ENCODE measurements around the gene MAK. TPM values are rescaled to one million over a fixed set of nuclear protein-coding genes. Genes with fewer than 3 reads are reported as not detected.

MAK gene
- polyA plus RNA-seq, 1 donor from 2014 or later = not detected

DNA sequence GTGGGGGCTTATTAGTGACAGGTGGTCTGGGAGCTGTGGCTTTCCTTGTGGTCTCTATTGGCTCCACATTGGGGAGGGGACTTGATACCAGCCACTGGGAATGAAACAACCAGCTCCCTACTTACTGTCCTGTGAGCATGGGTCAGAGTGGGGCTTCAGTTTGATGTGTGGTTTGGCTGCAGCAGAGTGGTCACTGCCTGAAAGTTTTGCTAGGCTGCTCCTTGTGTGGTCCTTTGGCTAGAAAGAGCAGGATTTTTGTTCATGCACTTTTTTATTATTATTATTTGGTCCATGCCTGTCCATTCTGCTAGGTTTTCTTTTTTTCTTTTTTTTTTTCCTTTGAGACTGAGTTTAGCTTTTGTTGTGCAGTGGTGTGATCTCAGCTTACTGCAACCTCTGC lies 98.3 kb downstream of the MAK start:
- Histone ChIP-seq H3K4me3 (ENCODE audit: low read length) (no peak overlapping the region), H3K79me2 (replicated peaks; ENCODE audit: insufficient read depth, low read length) (no peaks in the 10 kb centered on the region), H3K36me3 (ENCODE audit: insufficient read depth, low read length) (no peaks in the 10 kb centered on the region), H3K9me2 (ENCODE audit: insufficient read depth, low read length) (no peaks in the 10 kb centered on the region), H3K27me3 (ENCODE audit: insufficient read depth, low read depth, low read length) (no peaks in the 10 kb centered on the region), H4K20me1 (ENCODE audit: insufficient read depth) (no peaks in the 10 kb centered on the region), H2AFZ (ENCODE audit: low read depth, low read length) (no peak overlapping the region), H3K9ac (ENCODE audit: low read length) (no peak overlapping the region), H3K9me3 (ENCODE audit: low read length) (no peaks in the 10 kb centered on the region), H3K27ac (ENCODE audit: low read length) (no peak overlapping the region), H3K4me2 (ENCODE audit: low read length) (no peak overlapping the region), H3F3A (ENCODE audit: insufficient read depth, low read length, poor library complexity, severe bottlenecking) (no peaks in the 10 kb centered on the region)
- TF ChIP-seq EP300 (conservative IDR thresholded peaks at IDR 0.05; ENCODE audit: poor library complexity, severe bottlenecking) = no peak
- TF ChIP-seq, protein P1, sequence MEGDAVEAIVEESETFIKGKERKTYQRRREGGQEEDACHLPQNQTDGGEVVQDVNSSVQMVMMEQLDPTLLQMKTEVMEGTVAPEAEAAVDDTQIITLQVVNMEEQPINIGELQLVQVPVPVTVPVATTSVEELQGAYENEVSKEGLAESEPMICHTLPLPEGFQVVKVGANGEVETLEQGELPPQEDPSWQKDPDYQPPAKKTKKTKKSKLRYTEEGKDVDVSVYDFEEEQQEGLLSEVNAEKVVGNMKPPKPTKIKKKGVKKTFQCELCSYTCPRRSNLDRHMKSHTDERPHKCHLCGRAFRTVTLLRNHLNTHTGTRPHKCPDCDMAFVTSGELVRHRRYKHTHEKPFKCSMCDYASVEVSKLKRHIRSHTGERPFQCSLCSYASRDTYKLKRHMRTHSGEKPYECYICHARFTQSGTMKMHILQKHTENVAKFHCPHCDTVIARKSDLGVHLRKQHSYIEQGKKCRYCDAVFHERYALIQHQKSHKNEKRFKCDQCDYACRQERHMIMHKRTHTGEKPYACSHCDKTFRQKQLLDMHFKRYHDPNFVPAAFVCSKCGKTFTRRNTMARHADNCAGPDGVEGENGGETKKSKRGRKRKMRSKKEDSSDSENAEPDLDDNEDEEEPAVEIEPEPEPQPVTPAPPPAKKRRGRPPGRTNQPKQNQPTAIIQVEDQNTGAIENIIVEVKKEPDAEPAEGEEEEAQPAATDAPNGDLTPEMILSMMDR (IDR thresholded peaks at IDR 0.05; ENCODE audit: poor library complexity, severe bottlenecking) = no peak
- no peak for TF ChIP-seq RAD21 (conservative IDR thresholded peaks at IDR 0.05)
- TF ChIP-seq EZH2 (IDR thresholded peaks at IDR 0.05; ENCODE audit: borderline replicate concordance, insufficient read depth, low read length, poor library complexity, severe bottlenecking) = no peak
- TF ChIP-seq TAF1 (IDR thresholded peaks at IDR 0.05; ENCODE audit: low read depth) = no peak
- TF ChIP-seq, protein P2, sequence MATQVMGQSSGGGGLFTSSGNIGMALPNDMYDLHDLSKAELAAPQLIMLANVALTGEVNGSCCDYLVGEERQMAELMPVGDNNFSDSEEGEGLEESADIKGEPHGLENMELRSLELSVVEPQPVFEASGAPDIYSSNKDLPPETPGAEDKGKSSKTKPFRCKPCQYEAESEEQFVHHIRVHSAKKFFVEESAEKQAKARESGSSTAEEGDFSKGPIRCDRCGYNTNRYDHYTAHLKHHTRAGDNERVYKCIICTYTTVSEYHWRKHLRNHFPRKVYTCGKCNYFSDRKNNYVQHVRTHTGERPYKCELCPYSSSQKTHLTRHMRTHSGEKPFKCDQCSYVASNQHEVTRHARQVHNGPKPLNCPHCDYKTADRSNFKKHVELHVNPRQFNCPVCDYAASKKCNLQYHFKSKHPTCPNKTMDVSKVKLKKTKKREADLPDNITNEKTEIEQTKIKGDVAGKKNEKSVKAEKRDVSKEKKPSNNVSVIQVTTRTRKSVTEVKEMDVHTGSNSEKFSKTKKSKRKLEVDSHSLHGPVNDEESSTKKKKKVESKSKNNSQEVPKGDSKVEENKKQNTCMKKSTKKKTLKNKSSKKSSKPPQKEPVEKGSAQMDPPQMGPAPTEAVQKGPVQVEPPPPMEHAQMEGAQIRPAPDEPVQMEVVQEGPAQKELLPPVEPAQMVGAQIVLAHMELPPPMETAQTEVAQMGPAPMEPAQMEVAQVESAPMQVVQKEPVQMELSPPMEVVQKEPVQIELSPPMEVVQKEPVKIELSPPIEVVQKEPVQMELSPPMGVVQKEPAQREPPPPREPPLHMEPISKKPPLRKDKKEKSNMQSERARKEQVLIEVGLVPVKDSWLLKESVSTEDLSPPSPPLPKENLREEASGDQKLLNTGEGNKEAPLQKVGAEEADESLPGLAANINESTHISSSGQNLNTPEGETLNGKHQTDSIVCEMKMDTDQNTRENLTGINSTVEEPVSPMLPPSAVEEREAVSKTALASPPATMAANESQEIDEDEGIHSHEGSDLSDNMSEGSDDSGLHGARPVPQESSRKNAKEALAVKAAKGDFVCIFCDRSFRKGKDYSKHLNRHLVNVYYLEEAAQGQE (IDR thresholded peaks at IDR 0.05; ENCODE audit: borderline replicate concordance) = no peak
- no peak for TF ChIP-seq MXI1 (conservative IDR thresholded peaks at IDR 0.05; ENCODE audit: poor library complexity, severe bottlenecking)

DNA sequence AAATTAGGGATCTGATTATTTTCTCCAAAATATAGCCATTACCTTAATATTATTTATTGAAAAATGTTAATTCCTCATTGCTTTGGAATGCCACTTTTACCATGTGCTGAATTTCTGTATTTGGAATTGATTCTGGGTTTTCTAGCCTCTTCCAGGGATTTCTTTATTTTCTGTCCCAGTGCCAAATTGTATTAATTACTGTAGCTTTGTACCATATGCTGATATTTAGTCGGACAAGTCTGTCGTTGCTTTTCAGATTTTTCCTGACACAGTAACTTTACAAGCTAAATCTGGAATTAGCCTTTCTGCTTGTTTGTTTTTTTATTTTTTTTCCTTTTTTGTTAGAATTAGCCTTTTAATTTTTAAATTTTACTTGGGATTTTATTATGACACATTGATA lies 101.6 kb downstream of the MAK start:
- H3K27ac ChIP-seq (ENCODE audit: low read length) = no peak overlapping the region
- H4K20me1 ChIP-seq (ENCODE audit: insufficient read depth) = no peaks in the 10 kb centered on the region
- no peak overlapping the region for H3K4me2 ChIP-seq (ENCODE audit: low read length)
- no peaks in the 10 kb centered on the region for H3K9me3 ChIP-seq (ENCODE audit: low read length)
- no peaks in the 10 kb centered on the region for H3K36me3 ChIP-seq (ENCODE audit: insufficient read depth, low read length)
- no peaks in the 10 kb centered on the region for H3K79me2 ChIP-seq (replicated peaks; ENCODE audit: insufficient read depth, low read length)
- no peak overlapping the region for H3K9ac ChIP-seq (ENCODE audit: low read length)
- TF ChIP-seq RAD21 (conservative IDR thresholded peaks at IDR 0.05) = no peak
- no peak for TF ChIP-seq TAF1 (IDR thresholded peaks at IDR 0.05; ENCODE audit: low read depth)
- TF ChIP-seq, protein P2 (IDR thresholded peaks at IDR 0.05; ENCODE audit: borderline replicate concordance) = no peak
- TF ChIP-seq POLR2AphosphoS5 (IDR thresholded peaks at IDR 0.05) = no peak
- H3K27me3 ChIP-seq (ENCODE audit: insufficient read depth, low read depth, low read length) = no peaks in the 10 kb centered on the region
- H3F3A ChIP-seq (ENCODE audit: insufficient read depth, low read length, poor library complexity, severe bottlenecking) = no peaks in the 10 kb centered on the region
- no peak overlapping the region for H3K4me3 ChIP-seq (ENCODE audit: low read length)
- no peaks in the 10 kb centered on the region for H3K9me2 ChIP-seq (ENCODE audit: insufficient read depth, low read length)
- H2AFZ ChIP-seq (ENCODE audit: low read depth, low read length) = no peak overlapping the region
